HepG2 (cell line): Measurements from ENCODE around the gene NYNRIN. TPM values are rescaled to one million over a fixed set of nuclear protein-coding genes. Genes with fewer than 3 reads are reported as not detected.

Source experiments
- ASH2L ChIP-seq: fragments of 300-600, 200-600 bp; sonication (generic); IDR thresholded peaks from 2 replicates; pipeline ENCODE4 v1.7.0; 2017; ENCODE audit warnings: low read depth, mild to moderate bottlenecking, moderate library complexity, mixed read lengths, low read length; ENCODE audit not compliant: insufficient read length
- ATF7-NPFF ChIP-seq: sonication (generic); formaldehyde crosslinking; IDR thresholded peaks from 2 replicates; pipeline ENCODE4 v1.8.1; 2023; ENCODE audit warnings: mild to moderate bottlenecking, low read depth, missing genetic modification reagents, moderate library complexity
- DR1 ChIP-seq: sonication (generic); formaldehyde crosslinking; IDR thresholded peaks from 2 replicates; pipeline ENCODE4 v1.8.0; 2021; ENCODE audit warnings: mild to moderate bottlenecking, missing genetic modification reagents, inconsistent platforms
- HDAC6 ChIP-seq: fragments of 200-600 bp; sonication (generic); IDR thresholded peaks from 2 replicates; pipeline ENCODE4 v1.7.0; 2017; ENCODE audit warnings: mild to moderate bottlenecking, antibody characterized with exemption, low read length, low read depth
- HNF1B ChIP-seq: sonication (generic); formaldehyde crosslinking; IDR thresholded peaks from 2 replicates; pipeline ENCODE4 v1.5.1; 2020; ENCODE audit warnings: mild to moderate bottlenecking, moderate library complexity, missing genetic modification reagents
- HOXA7 ChIP-seq: sonication (generic); formaldehyde crosslinking; IDR thresholded peaks from 2 replicates; pipeline ENCODE4 v1.8.1; 2022; ENCODE audit warnings: mild to moderate bottlenecking, missing genetic modification reagents, moderate library complexity
- KDM5B ChIP-seq: sonication (generic); formaldehyde crosslinking; IDR thresholded peaks from 2 replicates; pipeline ENCODE4 v1.4.0; 2020; ENCODE audit warnings: missing genetic modification reagents, mild to moderate bottlenecking, borderline replicate concordance
- SMARCE1 ChIP-seq: fragments of 450-650 bp; IDR thresholded peaks from 2 replicates; pipeline ENCODE4 v1.6.1; 2017; ENCODE audit warnings: borderline replicate concordance
- ZBTB44 ChIP-seq: sonication (generic); formaldehyde crosslinking; IDR thresholded peaks from 2 replicates; pipeline ENCODE4 v1.4.0; 2020; ENCODE audit warnings: missing genetic modification reagents
- ZNF547 ChIP-seq: sonication (generic); formaldehyde crosslinking; IDR thresholded peaks from 2 replicates; pipeline ENCODE4 v1.5.1; 2020; ENCODE audit warnings: mild to moderate bottlenecking, missing genetic modification reagents
- ZNF572 ChIP-seq: sonication (generic); formaldehyde crosslinking; IDR thresholded peaks from 2 replicates; pipeline ENCODE4 v1.5.1; 2020; ENCODE audit warnings: mild to moderate bottlenecking, missing genetic modification reagents
- ZNF577 ChIP-seq: sonication (generic); formaldehyde crosslinking; IDR thresholded peaks from 2 replicates; pipeline ENCODE4 v1.4.0; 2020; ENCODE audit warnings: mild to moderate bottlenecking, low read depth, missing genetic modification reagents, borderline replicate concordance
- ZNF646 ChIP-seq: sonication (generic); formaldehyde crosslinking; IDR thresholded peaks from 2 replicates; pipeline ENCODE4 v1.9.0; 2021; ENCODE audit warnings: mild to moderate bottlenecking, missing genetic modification reagents
- ZNF780A ChIP-seq: sonication (generic); formaldehyde crosslinking; IDR thresholded peaks from 2 replicates; pipeline ENCODE4 v1.8.0; 2022; ENCODE audit warnings: mild to moderate bottlenecking, missing genetic modification reagents, moderate library complexity
- ZXDC ChIP-seq: sonication (generic); formaldehyde crosslinking; IDR thresholded peaks from 2 replicates; pipeline ENCODE4 v1.5.0; 2020; ENCODE audit warnings: mild to moderate bottlenecking, missing genetic modification reagents
- polyA plus RNA-seq, 8 experiments: library from polyadenylated mRNA; depleted of rRNA in 3 of 8; stranded (reverse) in 7 of 8; unstranded in 1 of 8; fragments of >200 nt; fragmentation: Illumina TruSeq in 4 of 8; extraction: Trizol in 4 of 8; gene quantifications; 2 replicates each; pipeline versions ENCODE4 v1.2.1 to v1.2.3, GENCODE V29; 2011 to 2016; ENCODE audit warnings: low read depth in 4 of 8, missing spikeins in 1 of 8, mixed read lengths in 1 of 8; ENCODE audit not compliant: insufficient read depth in 1 of 8
- total RNA-seq, 5 experiments: library from RNA; depleted of rRNA; stranded (reverse); fragments of >200 nt; fragmentation: Illumina TruSeq; extraction: Trizol; gene quantifications; 2 replicates each; pipeline ENCODE4 v1.2.3, GENCODE V29; 2016; ENCODE audit warnings: low read depth in 1 of 5

NYNRIN gene
- total and polyA plus RNA-seq, 2 of the 13 experiments (the other 11 are each of a cell fraction or from before 2014, with no cell fraction given) = 0.63 to 1.1 TPM

- TF ChIP-seq HNF1B (CRISPR knock-in tag) = peak; percentile 97
- peak; percentile 94 for TF ChIP-seq ATF7-NPFF (CRISPR knock-in tag)
- no peak for TF ChIP-seq ZNF577 (CRISPR knock-in tag)
- peak; percentile 100 for TF ChIP-seq KDM5B
- no peak for TF ChIP-seq SMARCE1
- peak; percentile 89; the same call in 1 of the 2 replicates for TF ChIP-seq ZNF780A (CRISPR knock-in tag)
- TF ChIP-seq HOXA7 (CRISPR knock-in tag) = no peak
- TF ChIP-seq HDAC6 = no peak
- TF ChIP-seq ZNF646 = 0 out of 2 replicates have a peak, but pooled peaks have one; percentile 43
- TF ChIP-seq DR1 (CRISPR knock-in tag) = peak; percentile 71; the same call in 1 of the 2 replicates
- TF ChIP-seq ZBTB44 (CRISPR knock-in tag) = peak; percentile 65
- peak; percentile 96 for TF ChIP-seq ZNF547 (CRISPR knock-in tag)
- TF ChIP-seq ZNF572 (CRISPR knock-in tag) = peak; percentile 100
- TF ChIP-seq ASH2L = peak; percentile 99
- TF ChIP-seq ZXDC (CRISPR knock-in tag) = 0 out of 2 replicates have a peak, but pooled peaks have one; percentile 90
Observed at GRCh38 chr14:24442240-24443052, 43.6 kb downstream of the NYNRIN start, which contains the start of gene SDR39U1 (continued).
